Mesendoderm (in vitro differentiated cells): ENCODE results near the gene VASN.

Experiments used
- DNase-seq: peaks from one replicate; pipeline ENCODE4 v3.0.0; 2013
- H2AK5ac ChIP-seq: 2 replicates; pipeline ENCODE4 v1.6.1; 2013; ENCODE audit warnings: low read length, inconsistent platforms
- H2BK120ac ChIP-seq: 2 replicates; pipeline ENCODE4 v1.6.1; 2013; ENCODE audit warnings: low read depth, mild to moderate bottlenecking, low read length, moderate library complexity, mixed read lengths
- H2BK15ac ChIP-seq: replicated peaks from 2 replicates; pipeline ENCODE4 v1.6.1; 2013; ENCODE audit warnings: low read depth, mild to moderate bottlenecking, moderate library complexity
- H2BK5ac ChIP-seq: 2 replicates; pipeline ENCODE4 v1.6.1; 2013; ENCODE audit warnings: low read length, inconsistent platforms
- H3K18ac ChIP-seq: 2 replicates; pipeline ENCODE4 v1.6.1; 2013; ENCODE audit warnings: mild to moderate bottlenecking, low read length, mixed read lengths
- H3K23ac ChIP-seq: one replicate; pipeline ENCODE4 v1.6.1; 2013; ENCODE audit warnings: low read length
- H3K27ac ChIP-seq: 2 replicates; pipeline ENCODE4 v1.5.1; 2013; ENCODE audit warnings: low read depth, mild to moderate bottlenecking, inconsistent platforms, low read length, moderate library complexity
- H3K27me3 ChIP-seq: 2 replicates; pipeline ENCODE4 v1.6.1; 2013; ENCODE audit warnings: low read length, control low read depth, mild to moderate bottlenecking, inconsistent platforms; ENCODE audit not compliant: insufficient read depth, poor library complexity
- H3K36me3 ChIP-seq: 2 replicates; pipeline ENCODE4 v1.6.1; 2013; ENCODE audit warnings: low read length, inconsistent platforms; ENCODE audit not compliant: control insufficient read depth, insufficient read depth
- H3K4ac ChIP-seq: one replicate; pipeline ENCODE4 v1.6.1; 2013; ENCODE audit warnings: low read depth, mild to moderate bottlenecking, low read length, moderate library complexity
- H3K4me1 ChIP-seq: 2 replicates; pipeline ENCODE4 v1.6.1; 2013; ENCODE audit warnings: low read depth, low read length, inconsistent platforms; ENCODE audit not compliant: control insufficient read depth
- H3K4me2 ChIP-seq: 2 replicates; pipeline ENCODE4 v1.6.1; 2013; ENCODE audit warnings: low read length
- H3K4me3 ChIP-seq: 2 replicates; pipeline ENCODE4 v1.5.1; 2013; ENCODE audit warnings: mild to moderate bottlenecking, low read length
- H3K56ac ChIP-seq: one replicate; pipeline ENCODE4 v1.6.1; 2013; ENCODE audit warnings: low read length
- H3K79me1 ChIP-seq: 2 replicates; pipeline ENCODE4 v1.6.1; 2013; ENCODE audit warnings: low read length, inconsistent platforms
- H3K79me2 ChIP-seq: 2 replicates; pipeline ENCODE4 v1.6.1; 2013; ENCODE audit warnings: mild to moderate bottlenecking, low read length; ENCODE audit not compliant: control insufficient read depth, insufficient read depth
- H3K9ac ChIP-seq: 2 replicates; pipeline ENCODE4 v1.6.1; 2013; ENCODE audit warnings: low read length, inconsistent platforms
- H4K5ac ChIP-seq: one replicate; pipeline ENCODE4 v1.6.1; 2013; ENCODE audit warnings: low read length
- H4K8ac ChIP-seq: one replicate; pipeline ENCODE4 v1.6.1; 2013; ENCODE audit warnings: low read depth, mild to moderate bottlenecking, control low read depth, low read length, moderate library complexity
- WGBS: extraction: QIAGEN DNeasy Blood & Tissue Kit; methylation state at CpG from one replicate; pipeline ENCODE4 v1.1.7; 2013; ENCODE audit warnings: low lambda C conversion rate, missing lambda C conversion rate; ENCODE audit not compliant: insufficient coverage; ENCODE audit errors: extremely low coverage; 5-methylcytosine and 5-hydroxymethylcytosine counted together

Gene VASN

GRCh38 chr16:4378999-4379690 is 7.5 kb downstream of the VASN start:
- H3K79me1 ChIP-seq = peaks cover 2% of the 10 kb centered on the region
- no peak overlapping the region for H3K27ac ChIP-seq
- no peak for DNase-seq
- peaks cover 13% of the 10 kb centered on the region for H3K4me1 ChIP-seq
- no peak overlapping the region for H2AK5ac ChIP-seq
- no peak overlapping the region for H3K18ac ChIP-seq
- H4K5ac ChIP-seq = no peak overlapping the region
- no peak overlapping the region for H4K8ac ChIP-seq
- no peak overlapping the region for H3K9ac ChIP-seq
- H3K36me3 ChIP-seq = no peaks in the 10 kb centered on the region
- H3K4ac ChIP-seq = no peak overlapping the region
- H3K79me2 ChIP-seq = no peaks in the 10 kb centered on the region
- H3K27me3 ChIP-seq = no peaks in the 10 kb centered on the region
- H2BK15ac ChIP-seq = no peak overlapping the region
- H3K23ac ChIP-seq = no peak overlapping the region
- H2BK120ac ChIP-seq = no peak overlapping the region
- no peak overlapping the region for H3K4me3 ChIP-seq
- no peak overlapping the region for H3K4me2 ChIP-seq
- no CpG with 5 or more reads among the region's 21 CpGs for WGBS
- H3K56ac ChIP-seq = no peak overlapping the region
- no peak overlapping the region for H2BK5ac ChIP-seq

- Histone ChIP-seq H3K79me2 (no peaks in the 10 kb centered on the region), H2BK5ac (no peak overlapping the region), H2BK15ac (no peak overlapping the region), H3K4me2 (no peak overlapping the region), H3K4me1 (peaks cover 10% of the 10 kb centered on the region), H3K56ac (no peak overlapping the region), H3K4me3 (no peak overlapping the region), H3K27me3 (no peaks in the 10 kb centered on the region), H2BK120ac (no peak overlapping the region), H3K9ac (no peak overlapping the region), H3K27ac (no peak overlapping the region), H3K4ac (no peak overlapping the region), H3K79me1 (peaks cover 2% of the 10 kb centered on the region), H4K8ac (no peak overlapping the region), H2AK5ac (no peak overlapping the region), H3K36me3 (no peaks in the 10 kb centered on the region), H3K18ac (no peak overlapping the region), H4K5ac (no peak overlapping the region), H3K23ac (no peak overlapping the region)
- DNase-seq = no peak
- no CpG with 5 or more reads among the region's 26 CpGs for WGBS
Observed at GRCh38 chr16:4380119-4381063, 8.7 kb downstream of the VASN start.

GRCh38 chr16:4381072-4381934 is 9.7 kb downstream of the VASN start:
- Histone ChIP-seq H3K36me3 (no peaks in the 10 kb centered on the region), H4K5ac (no peak overlapping the region), H3K23ac (no peak overlapping the region), H3K18ac (no peak overlapping the region), H4K8ac (no peak overlapping the region), H2AK5ac (no peak overlapping the region), H3K9ac (no peak overlapping the region), H3K27ac (no peak overlapping the region), H2BK120ac (no peak overlapping the region), H3K56ac (no peak overlapping the region), H2BK5ac (no peak overlapping the region), H3K4me3 (no peak overlapping the region), H3K79me2 (no peaks in the 10 kb centered on the region), H3K4me2 (no peak overlapping the region), H3K27me3 (no peaks in the 10 kb centered on the region), H3K4ac (no peak overlapping the region), H2BK15ac (no peak overlapping the region), H3K4me1 (peaks cover 9% of the 10 kb centered on the region), H3K79me1 (peaks cover 2% of the 10 kb centered on the region)
- DNase-seq = no peak
- no CpG with 5 or more reads among the region's 59 CpGs for WGBS

- Histone ChIP-seq H3K18ac (no peak overlapping the region), H2AK5ac (no peak overlapping the region), H2BK15ac (no peak overlapping the region), H3K4ac (no peak overlapping the region), H4K5ac (no peak overlapping the region), H3K79me1 (no peaks in the 10 kb centered on the region), H3K27me3 (no peaks in the 10 kb centered on the region), H3K4me1 (peaks cover 5% of the 10 kb centered on the region), H3K9ac (no peak overlapping the region), H3K36me3 (no peaks in the 10 kb centered on the region), H2BK120ac (no peak overlapping the region), H2BK5ac (no peak overlapping the region), H4K8ac (no peak overlapping the region), H3K4me3 (no peak overlapping the region), H3K27ac (no peak overlapping the region), H3K4me2 (no peak overlapping the region), H3K23ac (no peak overlapping the region), H3K79me2 (no peaks in the 10 kb centered on the region), H3K56ac (no peak overlapping the region)
- WGBS = no CpG with 5 or more reads among the region's 55 CpGs
- DNase-seq = no peak
Observed at GRCh38 chr16:4381935-4382794, 10.5 kb downstream of the VASN start.

GRCh38 chr16:4382795-4383357 is 11.2 kb downstream of the VASN start:
- Histone ChIP-seq H3K18ac (no peak overlapping the region), H3K27me3 (no peaks in the 10 kb centered on the region), H3K23ac (no peak overlapping the region), H4K8ac (no peak overlapping the region), H3K4me1 (no peaks in the 10 kb centered on the region), H3K27ac (no peak overlapping the region), H2AK5ac (no peak overlapping the region), H2BK120ac (no peak overlapping the region), H2BK15ac (no peak overlapping the region), H3K9ac (no peak overlapping the region), H3K79me1 (no peaks in the 10 kb centered on the region), H4K5ac (no peak overlapping the region), H3K36me3 (no peaks in the 10 kb centered on the region), H3K56ac (no peak overlapping the region), H3K79me2 (no peaks in the 10 kb centered on the region), H3K4me3 (no peak overlapping the region), H2BK5ac (no peak overlapping the region), H3K4ac (no peak overlapping the region), H3K4me2 (no peak overlapping the region)
- no CpG with 5 or more reads among the region's 21 CpGs for WGBS
- no peak for DNase-seq
